ENCODE data around the gene NPR2.

NPR2 gene

DNA sequence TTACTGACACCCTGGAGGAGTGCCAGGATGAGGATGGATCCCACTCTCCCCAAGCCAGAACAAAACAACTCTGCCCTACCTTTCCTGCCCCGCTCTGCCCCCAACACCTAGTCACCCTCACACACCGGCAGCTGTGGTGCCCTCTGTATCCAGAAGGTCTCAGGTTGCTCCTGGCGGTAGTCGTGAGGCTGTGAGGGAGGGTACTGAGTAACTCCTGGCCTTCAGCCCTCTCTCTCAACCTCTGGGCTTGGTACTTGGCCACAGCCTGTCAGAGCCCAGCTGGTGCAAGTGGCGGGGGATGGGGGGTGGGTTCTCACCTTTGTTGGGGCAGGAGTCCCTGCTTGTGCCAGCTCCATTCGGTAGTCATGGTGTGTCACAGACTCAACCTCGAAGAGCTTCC is 18.7 kb downstream of the NPR2 start:
- no peak for TF ChIP-seq EZH2phosphoT487 (conservative IDR thresholded peaks at IDR 0.05; ENCODE audit: low read length)
- TF ChIP-seq, protein P1, sequence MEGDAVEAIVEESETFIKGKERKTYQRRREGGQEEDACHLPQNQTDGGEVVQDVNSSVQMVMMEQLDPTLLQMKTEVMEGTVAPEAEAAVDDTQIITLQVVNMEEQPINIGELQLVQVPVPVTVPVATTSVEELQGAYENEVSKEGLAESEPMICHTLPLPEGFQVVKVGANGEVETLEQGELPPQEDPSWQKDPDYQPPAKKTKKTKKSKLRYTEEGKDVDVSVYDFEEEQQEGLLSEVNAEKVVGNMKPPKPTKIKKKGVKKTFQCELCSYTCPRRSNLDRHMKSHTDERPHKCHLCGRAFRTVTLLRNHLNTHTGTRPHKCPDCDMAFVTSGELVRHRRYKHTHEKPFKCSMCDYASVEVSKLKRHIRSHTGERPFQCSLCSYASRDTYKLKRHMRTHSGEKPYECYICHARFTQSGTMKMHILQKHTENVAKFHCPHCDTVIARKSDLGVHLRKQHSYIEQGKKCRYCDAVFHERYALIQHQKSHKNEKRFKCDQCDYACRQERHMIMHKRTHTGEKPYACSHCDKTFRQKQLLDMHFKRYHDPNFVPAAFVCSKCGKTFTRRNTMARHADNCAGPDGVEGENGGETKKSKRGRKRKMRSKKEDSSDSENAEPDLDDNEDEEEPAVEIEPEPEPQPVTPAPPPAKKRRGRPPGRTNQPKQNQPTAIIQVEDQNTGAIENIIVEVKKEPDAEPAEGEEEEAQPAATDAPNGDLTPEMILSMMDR (IDR thresholded peaks at IDR 0.05; ENCODE audit: insufficient read depth, low read length, poor library complexity, severe bottlenecking), result no peak
- H3F3A ChIP-seq (ENCODE audit: insufficient read depth), result peaks cover 18% of the 10 kb centered on the region
- no peak overlapping the region for H3K9ac ChIP-seq (ENCODE audit: low read length)

DNA sequence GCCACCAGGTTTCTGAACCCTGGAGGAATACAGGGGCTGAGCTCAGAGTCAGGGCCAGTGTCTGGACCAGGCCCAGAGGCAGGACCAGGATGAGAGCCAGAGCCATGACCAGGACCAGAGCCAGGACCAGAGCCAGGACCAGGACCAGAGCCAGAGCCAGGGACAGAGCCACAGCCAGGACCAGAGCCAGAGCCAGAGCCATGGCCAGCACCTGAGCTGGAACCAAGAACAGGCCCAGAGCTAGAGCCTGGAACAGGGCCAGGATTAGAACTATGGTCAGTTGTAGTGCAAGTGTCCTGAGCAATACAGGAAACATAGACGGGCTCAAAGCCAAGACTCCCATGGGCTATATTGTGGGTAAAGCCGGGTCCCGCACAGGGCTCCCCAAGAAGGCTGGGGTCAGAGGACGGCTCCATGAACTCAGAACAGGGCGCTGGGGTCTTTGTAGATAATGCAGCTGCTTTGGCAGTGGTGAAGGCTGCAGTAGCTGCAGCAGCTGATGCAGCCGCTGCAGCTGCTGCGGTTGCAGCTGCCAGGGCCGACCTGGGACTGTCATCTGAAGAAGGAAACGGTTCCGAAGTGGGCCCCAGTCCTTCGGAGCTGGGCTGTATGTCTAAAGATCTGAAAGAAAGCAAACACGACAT is 20.1 kb downstream of the NPR2 start:
- Histone ChIP-seq H3K36me3 (ENCODE audit: low read length) (no peaks in the 10 kb centered on the region), H4K20me1 (ENCODE audit: low read depth, low read length) (no peaks in the 10 kb centered on the region), H3K9ac (ENCODE audit: low read length) (peak overlapping the region; percentile 55; the same call in 1 of the 2 replicates), H3K27ac (ENCODE audit: low read depth, low read length) (no peak overlapping the region), H2AFZ (ENCODE audit: low read depth, low read length, severe bottlenecking) (peak overlapping the region; percentile 10), H3K27me3 (ENCODE audit: low read length) (no peaks in the 10 kb centered on the region), H3K4me3 (ENCODE audit: insufficient read depth, low read length, poor library complexity, severe bottlenecking) (peak overlapping the region; percentile 35), H3K79me2 (ENCODE audit: insufficient read depth, low read length) (no peaks in the 10 kb centered on the region), H3K9me3 (ENCODE audit: insufficient read depth, low read length) (no peaks in the 10 kb centered on the region), H3K4me2 (ENCODE audit: low read depth, low read length, poor library complexity, severe bottlenecking) (peak overlapping the region; percentile 75), H3F3A (ENCODE audit: insufficient read depth) (peaks cover 22% of the 10 kb centered on the region), H3K9me2 (replicated peaks; ENCODE audit: insufficient read depth, low read length) (no peaks in the 10 kb centered on the region)
- no peak for TF ChIP-seq EZH2phosphoT487 (conservative IDR thresholded peaks at IDR 0.05; ENCODE audit: low read length)
- TF ChIP-seq, protein P1 (IDR thresholded peaks at IDR 0.05; ENCODE audit: insufficient read depth, low read length, poor library complexity, severe bottlenecking), result no peak

More for the DNA sequence above, 18.7 kb downstream of the NPR2 start:
- H3K36me3 ChIP-seq (ENCODE audit: low read length), result no peaks in the 10 kb centered on the region
- H4K20me1 ChIP-seq (ENCODE audit: low read depth, low read length), result no peaks in the 10 kb centered on the region
- no peaks in the 10 kb centered on the region for H3K9me3 ChIP-seq (ENCODE audit: insufficient read depth, low read length)
- no peaks in the 10 kb centered on the region for H3K27me3 ChIP-seq (ENCODE audit: low read length)
- H3K79me2 ChIP-seq (ENCODE audit: insufficient read depth, low read length), result no peaks in the 10 kb centered on the region
- H3K4me2 ChIP-seq (ENCODE audit: low read depth, low read length, poor library complexity, severe bottlenecking), result no peak overlapping the region
- no peak overlapping the region for H3K4me3 ChIP-seq (ENCODE audit: insufficient read depth, low read length, poor library complexity, severe bottlenecking)
- H3K9me2 ChIP-seq (replicated peaks; ENCODE audit: insufficient read depth, low read length), result no peaks in the 10 kb centered on the region
- no peak overlapping the region for H2AFZ ChIP-seq (ENCODE audit: low read depth, low read length, severe bottlenecking)
- no peak overlapping the region for H3K27ac ChIP-seq (ENCODE audit: low read depth, low read length)

- H3K27me3 ChIP-seq (ENCODE audit: low read length), result no peaks in the 10 kb centered on the region
- TF ChIP-seq, protein P1 (IDR thresholded peaks at IDR 0.05; ENCODE audit: insufficient read depth, low read length, poor library complexity, severe bottlenecking), result no peak
- TF ChIP-seq EZH2phosphoT487 (conservative IDR thresholded peaks at IDR 0.05; ENCODE audit: low read length), result no peak
- peak within 1 kb of the TSS; percentile 55 for H3K9ac ChIP-seq (ENCODE audit: low read length)
- H3K4me3 ChIP-seq (ENCODE audit: insufficient read depth, low read length, poor library complexity, severe bottlenecking), result peak within 1 kb of the TSS; percentile 35
- H3K9me2 ChIP-seq (replicated peaks; ENCODE audit: insufficient read depth, low read length), result no peaks in the 10 kb centered on the region
- H4K20me1 ChIP-seq (ENCODE audit: low read depth, low read length), result no peaks in the 10 kb centered on the region
- peak within 1 kb of the TSS; percentile 75 for H3K4me2 ChIP-seq (ENCODE audit: low read depth, low read length, poor library complexity, severe bottlenecking)
- H3K9me3 ChIP-seq (ENCODE audit: insufficient read depth, low read length), result no peaks in the 10 kb centered on the region
- peaks cover 22% of the 10 kb centered on the region for H3F3A ChIP-seq (ENCODE audit: insufficient read depth)
- H3K27ac ChIP-seq (ENCODE audit: low read depth, low read length), result peak within 1 kb of the TSS; percentile 64
- no peaks in the 10 kb centered on the region for H3K36me3 ChIP-seq (ENCODE audit: low read length)
- H2AFZ ChIP-seq (ENCODE audit: low read depth, low read length, severe bottlenecking), result peak within 1 kb of the TSS; percentile 79
- H3K79me2 ChIP-seq (ENCODE audit: insufficient read depth, low read length), result no peaks in the 10 kb centered on the region
Measured at GRCh38 chr9:35812025-35812602, 20.7 kb downstream of the NPR2 start, which contains the start of gene SPAG8. SPAG8 (minus strand) TSS chr9:35812262; CDS start chr9:35812147, 115 bp downstream.
